Neutrophil (primary cell): Measurements from ENCODE around the gene TENM3.

Experiments
- H3K27ac ChIP-seq: fragments of 200-600 bp; sonication (generic); 2 replicates; pipeline ENCODE4 v1.5.1; 2016; ENCODE audit warnings: mild to moderate bottlenecking, moderate library complexity
- H3K27me3 ChIP-seq: fragments of 200-600 bp; sonication (generic); 2 replicates; pipeline ENCODE4 v1.6.0; 2016; ENCODE audit warnings: mild to moderate bottlenecking
- H3K36me3 ChIP-seq: fragments of 200-600 bp; sonication (generic); 2 replicates; pipeline ENCODE4 v1.5.1; 2017
- H3K4me1 ChIP-seq, 2 experiments: fragments of 200-600 bp in 1 of 2; sonication (generic) in 1 of 2; 1 replicate in 1 of 2; 2 replicates in 1 of 2; pipeline versions ENCODE4 v1.5.1 to v1.6.1; 2013 to 2016; ENCODE audit warnings: low read depth in 1 of 2, low read length in 1 of 2, mild to moderate bottlenecking in 1 of 2, moderate library complexity in 1 of 2; ENCODE audit not compliant: control insufficient read depth in 1 of 2, insufficient read depth in 1 of 2
- H3K4me3 ChIP-seq, 2 experiments: fragments of 200-600 bp in 1 of 2; sonication (generic) in 1 of 2; 1 replicate in 1 of 2; 2 replicates in 1 of 2; pipeline ENCODE4 v1.5.1; 2013 to 2016; ENCODE audit warnings: low read depth in 1 of 2, low read length in 1 of 2, mild to moderate bottlenecking in 1 of 2, moderate library complexity in 1 of 2
- H3K9me3 ChIP-seq: fragments of 200-600 bp; sonication (generic); 2 replicates; pipeline ENCODE4 v1.5.1; 2016
- TF ChIP-seq, protein P1 (sequence below): fragments of 200-600 bp; sonication (generic); IDR thresholded peaks from 2 replicates; pipeline ENCODE4 v1.5.1; 2016; ENCODE audit warnings: antibody characterized with exemption

TENM3 gene

DNA sequence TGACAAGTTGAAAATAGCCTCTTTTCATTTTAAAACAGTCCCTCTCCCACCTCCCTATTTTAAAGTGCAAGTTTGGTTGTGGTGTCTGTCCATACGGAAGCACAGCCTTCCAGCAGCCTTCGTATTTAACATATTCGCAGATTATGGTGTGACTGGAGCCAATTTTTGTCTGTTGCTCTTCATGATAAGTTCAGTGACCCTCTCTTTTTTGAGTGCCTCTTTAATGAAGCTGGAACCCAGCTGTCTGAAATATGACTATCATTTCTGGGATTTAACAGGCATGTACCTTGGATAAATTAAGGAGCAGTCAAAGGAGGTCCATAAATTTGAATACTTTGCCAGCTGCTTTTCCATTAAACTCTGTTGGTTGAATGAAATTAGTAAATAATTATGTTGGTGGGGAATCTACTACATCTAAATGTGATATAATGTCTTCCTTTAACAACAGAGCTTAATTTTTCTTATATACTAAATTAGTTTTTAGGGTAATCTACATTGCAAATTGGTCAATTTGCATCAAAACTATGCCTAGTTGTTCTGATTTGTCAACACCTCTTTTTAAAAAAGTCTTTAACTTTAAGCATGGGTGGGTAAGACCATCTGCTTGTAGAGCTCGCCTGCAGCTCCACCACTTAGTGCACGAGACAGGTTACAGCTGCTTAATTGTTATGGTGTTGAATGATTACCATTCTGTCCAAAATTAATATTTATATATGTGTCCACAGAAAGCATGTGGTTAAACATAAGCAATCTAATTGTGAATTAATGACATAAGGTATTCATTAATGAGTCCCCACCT, 457.4 kb downstream of the TENM3 start:
- Histone ChIP-seq H3K36me3 (no peaks in the 10 kb centered on the region), H3K4me3 (no peak overlapping the region), H3K9me3 (no peaks in the 10 kb centered on the region), H3K27ac (no peak overlapping the region), H3K4me1 (no peaks in the 10 kb centered on the region), H3K27me3 (no peaks in the 10 kb centered on the region)
- TF ChIP-seq, protein P1, sequence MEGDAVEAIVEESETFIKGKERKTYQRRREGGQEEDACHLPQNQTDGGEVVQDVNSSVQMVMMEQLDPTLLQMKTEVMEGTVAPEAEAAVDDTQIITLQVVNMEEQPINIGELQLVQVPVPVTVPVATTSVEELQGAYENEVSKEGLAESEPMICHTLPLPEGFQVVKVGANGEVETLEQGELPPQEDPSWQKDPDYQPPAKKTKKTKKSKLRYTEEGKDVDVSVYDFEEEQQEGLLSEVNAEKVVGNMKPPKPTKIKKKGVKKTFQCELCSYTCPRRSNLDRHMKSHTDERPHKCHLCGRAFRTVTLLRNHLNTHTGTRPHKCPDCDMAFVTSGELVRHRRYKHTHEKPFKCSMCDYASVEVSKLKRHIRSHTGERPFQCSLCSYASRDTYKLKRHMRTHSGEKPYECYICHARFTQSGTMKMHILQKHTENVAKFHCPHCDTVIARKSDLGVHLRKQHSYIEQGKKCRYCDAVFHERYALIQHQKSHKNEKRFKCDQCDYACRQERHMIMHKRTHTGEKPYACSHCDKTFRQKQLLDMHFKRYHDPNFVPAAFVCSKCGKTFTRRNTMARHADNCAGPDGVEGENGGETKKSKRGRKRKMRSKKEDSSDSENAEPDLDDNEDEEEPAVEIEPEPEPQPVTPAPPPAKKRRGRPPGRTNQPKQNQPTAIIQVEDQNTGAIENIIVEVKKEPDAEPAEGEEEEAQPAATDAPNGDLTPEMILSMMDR, result no peak

DNA sequence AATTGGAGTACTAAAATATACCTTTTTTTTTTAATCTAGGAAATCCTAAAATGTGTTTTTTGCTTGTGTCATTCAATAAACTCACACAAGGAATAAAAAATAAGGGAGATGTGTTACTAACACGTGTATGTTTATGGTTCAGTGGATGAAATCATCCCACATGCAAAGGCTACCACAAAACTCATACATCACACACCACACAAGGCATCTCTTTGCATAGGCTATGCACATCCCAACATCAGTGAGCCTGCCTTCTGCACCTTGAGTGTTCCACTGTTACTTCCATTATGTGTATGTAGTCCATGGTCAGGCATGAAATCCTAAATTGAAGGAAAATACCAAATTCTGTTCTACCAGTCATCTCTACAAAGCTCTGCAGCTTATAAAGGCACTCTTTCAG, 460.9 kb downstream of the TENM3 start:
- TF ChIP-seq, protein P1, result no peak
- H3K36me3 ChIP-seq, result no peaks in the 10 kb centered on the region
- no peak overlapping the region for H3K27ac ChIP-seq

DNA sequence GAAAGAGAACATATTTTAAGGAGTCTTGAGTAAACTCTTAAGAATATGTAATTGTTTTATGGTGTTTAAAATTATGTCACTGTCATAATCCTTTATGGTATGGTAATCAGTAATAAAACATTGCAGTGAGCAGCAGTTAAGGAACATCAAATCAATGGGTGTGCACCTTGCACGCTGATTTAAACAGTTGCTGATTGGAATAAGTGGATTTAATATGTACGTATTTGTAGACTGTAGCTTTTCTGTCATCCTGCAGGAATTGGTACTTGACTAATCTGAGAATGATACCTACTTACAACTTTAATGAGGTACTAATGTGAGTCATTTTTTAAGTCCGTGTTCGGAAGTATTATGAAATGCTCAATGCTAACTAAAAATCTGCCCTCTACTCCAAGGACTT, 461.7 kb downstream of the TENM3 start:
- no peak overlapping the region for H3K27ac ChIP-seq
- no peak overlapping the region for H3K4me3 ChIP-seq
- H3K27me3 ChIP-seq, result no peaks in the 10 kb centered on the region
- H3K9me3 ChIP-seq, result no peaks in the 10 kb centered on the region
- TF ChIP-seq, protein P1, result no peak
- H3K4me1 ChIP-seq, result no peaks in the 10 kb centered on the region
- H3K36me3 ChIP-seq, result no peaks in the 10 kb centered on the region

More for the DNA sequence above, 460.9 kb downstream of the TENM3 start:
- H3K4me1 ChIP-seq, result no peaks in the 10 kb centered on the region
- H3K4me3 ChIP-seq, result no peak overlapping the region
- no peaks in the 10 kb centered on the region for H3K27me3 ChIP-seq
- H3K9me3 ChIP-seq, result no peaks in the 10 kb centered on the region

DNA sequence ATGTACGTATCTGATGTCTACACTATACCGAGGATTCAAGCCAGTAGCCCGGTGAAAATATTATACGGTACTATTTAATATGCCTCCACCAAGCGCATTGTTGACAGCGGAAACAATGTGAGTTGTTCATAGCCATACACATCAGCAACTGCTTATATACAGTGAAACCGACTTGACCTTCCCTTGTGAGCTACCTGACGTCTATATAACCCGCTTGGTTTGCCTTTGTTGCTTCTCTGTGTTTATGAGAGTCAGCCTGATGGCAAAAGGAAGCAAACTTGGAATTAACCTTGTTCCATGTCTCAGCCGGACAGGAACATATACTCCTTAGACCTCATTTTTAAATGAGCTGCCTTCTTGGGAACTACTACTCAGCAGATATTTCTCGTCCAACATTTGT, 462.2 kb downstream of the TENM3 start:
- no peaks in the 10 kb centered on the region for H3K27me3 ChIP-seq
- H3K9me3 ChIP-seq, result no peaks in the 10 kb centered on the region
- TF ChIP-seq, protein P1, result no peak

DNA sequence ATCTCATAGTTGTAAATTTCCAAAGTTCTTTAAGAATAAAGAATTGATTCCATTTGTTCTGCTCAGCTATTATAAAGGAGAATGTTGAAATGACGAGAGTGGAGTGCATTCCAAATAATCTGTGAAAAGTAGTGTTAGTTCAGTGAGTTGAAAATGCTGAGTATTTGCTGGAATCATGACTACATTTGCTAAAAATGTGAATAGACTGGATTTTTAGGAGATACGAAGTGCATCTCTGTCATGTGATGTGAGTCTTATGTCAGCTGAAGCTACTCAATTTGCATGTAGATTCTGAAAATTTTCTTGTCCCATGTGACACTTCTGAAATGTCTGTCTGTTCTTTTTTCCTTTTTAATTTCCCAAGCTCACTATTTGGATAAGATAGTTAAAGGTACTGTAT, 468.0 kb downstream of the TENM3 start:
- no peaks in the 10 kb centered on the region for H3K36me3 ChIP-seq
- no peaks in the 10 kb centered on the region for H3K27me3 ChIP-seq
- H3K27ac ChIP-seq, result no peak overlapping the region
- H3K4me3 ChIP-seq, result no peak overlapping the region
- H3K4me1 ChIP-seq, result no peaks in the 10 kb centered on the region
- TF ChIP-seq, protein P1, result no peak
- H3K9me3 ChIP-seq, result no peaks in the 10 kb centered on the region

More for the DNA sequence above, 462.2 kb downstream of the TENM3 start:
- H3K27ac ChIP-seq, result no peak overlapping the region
- no peaks in the 10 kb centered on the region for H3K36me3 ChIP-seq
- no peak overlapping the region for H3K4me3 ChIP-seq
- no peaks in the 10 kb centered on the region for H3K4me1 ChIP-seq
